ENCODE measurements around the gene ZWILCH. TPM values are rescaled to one million over a fixed set of nuclear protein-coding genes. Genes with fewer than 3 reads are reported as not detected.

Gene ZWILCH
- total and polyA plus RNA-seq, 2 experiments from 2014 or later, result 51.0 to 64.1 TPM

DNA sequence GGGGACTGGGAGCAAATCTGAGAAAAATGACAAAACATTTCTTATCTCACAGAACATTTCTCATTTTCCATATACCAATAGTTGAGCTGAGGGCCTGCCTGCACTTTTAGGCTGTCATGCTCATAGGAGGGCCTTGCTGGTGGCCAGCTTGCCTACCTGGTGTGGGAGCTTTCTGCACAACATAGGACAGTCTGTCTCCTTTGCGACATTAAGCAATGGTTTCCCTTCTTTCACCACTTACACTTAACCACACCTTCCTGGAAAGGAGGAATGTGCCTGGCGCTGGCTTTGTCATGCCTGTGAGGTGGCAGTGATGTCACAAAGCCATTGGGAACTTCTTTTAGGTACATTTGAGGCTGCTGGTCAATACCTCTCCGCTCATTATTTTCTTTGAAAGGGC lies 13.3 kb upstream of the ZWILCH start:
- Mint-ChIP-seq H3K4me3 (no peak overlapping the region), H3K27ac (no peak overlapping the region), H3K9me3 (no peaks in the 10 kb centered on the region), H3K36me3 (ENCODE audit: low read depth) (peaks cover 69% of the 10 kb centered on the region), H3K4me1 (peaks cover 13% of the 10 kb centered on the region), H3K27me3 (ENCODE audit: insufficient read depth, low read depth, poor library complexity) (peaks cover 5% of the 10 kb centered on the region)
- peaks cover 17% of the 10 kb centered on the region for H3K79me2 ChIP-seq (replicated peaks; ENCODE audit: insufficient read depth)
- H3K27me3 ChIP-seq (ENCODE audit: insufficient read depth), result no peaks in the 10 kb centered on the region
- DNase-seq (ENCODE audit: low spot score) (no peak), ATAC-seq (no peak)
- H3K4me1 ChIP-seq (ENCODE audit: insufficient read depth), result peaks cover 6% of the 10 kb centered on the region
- H3K4me2 ChIP-seq, result no peak overlapping the region
- peaks cover 8% of the 10 kb centered on the region for H4K20me1 ChIP-seq (replicated peaks; ENCODE audit: insufficient read depth)
- H3K27ac ChIP-seq (ENCODE audit: low read depth), result no peak overlapping the region
- no peak overlapping the region for H3K4me3 ChIP-seq
- no peak overlapping the region for H2AFZ ChIP-seq
- TF ChIP-seq, protein P1, sequence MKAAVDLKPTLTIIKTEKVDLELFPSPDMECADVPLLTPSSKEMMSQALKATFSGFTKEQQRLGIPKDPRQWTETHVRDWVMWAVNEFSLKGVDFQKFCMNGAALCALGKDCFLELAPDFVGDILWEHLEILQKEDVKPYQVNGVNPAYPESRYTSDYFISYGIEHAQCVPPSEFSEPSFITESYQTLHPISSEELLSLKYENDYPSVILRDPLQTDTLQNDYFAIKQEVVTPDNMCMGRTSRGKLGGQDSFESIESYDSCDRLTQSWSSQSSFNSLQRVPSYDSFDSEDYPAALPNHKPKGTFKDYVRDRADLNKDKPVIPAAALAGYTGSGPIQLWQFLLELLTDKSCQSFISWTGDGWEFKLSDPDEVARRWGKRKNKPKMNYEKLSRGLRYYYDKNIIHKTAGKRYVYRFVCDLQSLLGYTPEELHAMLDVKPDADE (IDR thresholded peaks at IDR 0.05), result no peak
- TF ChIP-seq EZH2phosphoT487 (IDR thresholded peaks at IDR 0.05; ENCODE audit: unreplicated experiment) (no peak), NANOG (IDR thresholded peaks at IDR 0.05; ENCODE audit: borderline replicate concordance) (no peak), CTCF (conservative IDR thresholded peaks at IDR 0.05; ENCODE audit: low read depth in 2 of 2) (no peak), CREB1 (CRISPR knock-in tag; IDR thresholded peaks at IDR 0.05; ENCODE audit: low read depth) (no peak), ZNF331 (CRISPR knock-in tag; IDR thresholded peaks at IDR 0.05; ENCODE audit: low read depth) (no peak), JUNB (IDR thresholded peaks at IDR 0.05; ENCODE audit: unreplicated experiment) (no peak), POLR2AphosphoS5 (IDR thresholded peaks at IDR 0.05; ENCODE audit: low read depth) (no peak), ZNF114 (CRISPR knock-in tag; IDR thresholded peaks at IDR 0.05) (no peak), STAT1 (IDR thresholded peaks at IDR 0.05; ENCODE audit: unreplicated experiment) (no peak)
- TF ChIP-seq, protein P2, sequence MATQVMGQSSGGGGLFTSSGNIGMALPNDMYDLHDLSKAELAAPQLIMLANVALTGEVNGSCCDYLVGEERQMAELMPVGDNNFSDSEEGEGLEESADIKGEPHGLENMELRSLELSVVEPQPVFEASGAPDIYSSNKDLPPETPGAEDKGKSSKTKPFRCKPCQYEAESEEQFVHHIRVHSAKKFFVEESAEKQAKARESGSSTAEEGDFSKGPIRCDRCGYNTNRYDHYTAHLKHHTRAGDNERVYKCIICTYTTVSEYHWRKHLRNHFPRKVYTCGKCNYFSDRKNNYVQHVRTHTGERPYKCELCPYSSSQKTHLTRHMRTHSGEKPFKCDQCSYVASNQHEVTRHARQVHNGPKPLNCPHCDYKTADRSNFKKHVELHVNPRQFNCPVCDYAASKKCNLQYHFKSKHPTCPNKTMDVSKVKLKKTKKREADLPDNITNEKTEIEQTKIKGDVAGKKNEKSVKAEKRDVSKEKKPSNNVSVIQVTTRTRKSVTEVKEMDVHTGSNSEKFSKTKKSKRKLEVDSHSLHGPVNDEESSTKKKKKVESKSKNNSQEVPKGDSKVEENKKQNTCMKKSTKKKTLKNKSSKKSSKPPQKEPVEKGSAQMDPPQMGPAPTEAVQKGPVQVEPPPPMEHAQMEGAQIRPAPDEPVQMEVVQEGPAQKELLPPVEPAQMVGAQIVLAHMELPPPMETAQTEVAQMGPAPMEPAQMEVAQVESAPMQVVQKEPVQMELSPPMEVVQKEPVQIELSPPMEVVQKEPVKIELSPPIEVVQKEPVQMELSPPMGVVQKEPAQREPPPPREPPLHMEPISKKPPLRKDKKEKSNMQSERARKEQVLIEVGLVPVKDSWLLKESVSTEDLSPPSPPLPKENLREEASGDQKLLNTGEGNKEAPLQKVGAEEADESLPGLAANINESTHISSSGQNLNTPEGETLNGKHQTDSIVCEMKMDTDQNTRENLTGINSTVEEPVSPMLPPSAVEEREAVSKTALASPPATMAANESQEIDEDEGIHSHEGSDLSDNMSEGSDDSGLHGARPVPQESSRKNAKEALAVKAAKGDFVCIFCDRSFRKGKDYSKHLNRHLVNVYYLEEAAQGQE (IDR thresholded peaks at IDR 0.05; ENCODE audit: unreplicated experiment), result no peak
- TF ChIP-seq, protein P3, sequence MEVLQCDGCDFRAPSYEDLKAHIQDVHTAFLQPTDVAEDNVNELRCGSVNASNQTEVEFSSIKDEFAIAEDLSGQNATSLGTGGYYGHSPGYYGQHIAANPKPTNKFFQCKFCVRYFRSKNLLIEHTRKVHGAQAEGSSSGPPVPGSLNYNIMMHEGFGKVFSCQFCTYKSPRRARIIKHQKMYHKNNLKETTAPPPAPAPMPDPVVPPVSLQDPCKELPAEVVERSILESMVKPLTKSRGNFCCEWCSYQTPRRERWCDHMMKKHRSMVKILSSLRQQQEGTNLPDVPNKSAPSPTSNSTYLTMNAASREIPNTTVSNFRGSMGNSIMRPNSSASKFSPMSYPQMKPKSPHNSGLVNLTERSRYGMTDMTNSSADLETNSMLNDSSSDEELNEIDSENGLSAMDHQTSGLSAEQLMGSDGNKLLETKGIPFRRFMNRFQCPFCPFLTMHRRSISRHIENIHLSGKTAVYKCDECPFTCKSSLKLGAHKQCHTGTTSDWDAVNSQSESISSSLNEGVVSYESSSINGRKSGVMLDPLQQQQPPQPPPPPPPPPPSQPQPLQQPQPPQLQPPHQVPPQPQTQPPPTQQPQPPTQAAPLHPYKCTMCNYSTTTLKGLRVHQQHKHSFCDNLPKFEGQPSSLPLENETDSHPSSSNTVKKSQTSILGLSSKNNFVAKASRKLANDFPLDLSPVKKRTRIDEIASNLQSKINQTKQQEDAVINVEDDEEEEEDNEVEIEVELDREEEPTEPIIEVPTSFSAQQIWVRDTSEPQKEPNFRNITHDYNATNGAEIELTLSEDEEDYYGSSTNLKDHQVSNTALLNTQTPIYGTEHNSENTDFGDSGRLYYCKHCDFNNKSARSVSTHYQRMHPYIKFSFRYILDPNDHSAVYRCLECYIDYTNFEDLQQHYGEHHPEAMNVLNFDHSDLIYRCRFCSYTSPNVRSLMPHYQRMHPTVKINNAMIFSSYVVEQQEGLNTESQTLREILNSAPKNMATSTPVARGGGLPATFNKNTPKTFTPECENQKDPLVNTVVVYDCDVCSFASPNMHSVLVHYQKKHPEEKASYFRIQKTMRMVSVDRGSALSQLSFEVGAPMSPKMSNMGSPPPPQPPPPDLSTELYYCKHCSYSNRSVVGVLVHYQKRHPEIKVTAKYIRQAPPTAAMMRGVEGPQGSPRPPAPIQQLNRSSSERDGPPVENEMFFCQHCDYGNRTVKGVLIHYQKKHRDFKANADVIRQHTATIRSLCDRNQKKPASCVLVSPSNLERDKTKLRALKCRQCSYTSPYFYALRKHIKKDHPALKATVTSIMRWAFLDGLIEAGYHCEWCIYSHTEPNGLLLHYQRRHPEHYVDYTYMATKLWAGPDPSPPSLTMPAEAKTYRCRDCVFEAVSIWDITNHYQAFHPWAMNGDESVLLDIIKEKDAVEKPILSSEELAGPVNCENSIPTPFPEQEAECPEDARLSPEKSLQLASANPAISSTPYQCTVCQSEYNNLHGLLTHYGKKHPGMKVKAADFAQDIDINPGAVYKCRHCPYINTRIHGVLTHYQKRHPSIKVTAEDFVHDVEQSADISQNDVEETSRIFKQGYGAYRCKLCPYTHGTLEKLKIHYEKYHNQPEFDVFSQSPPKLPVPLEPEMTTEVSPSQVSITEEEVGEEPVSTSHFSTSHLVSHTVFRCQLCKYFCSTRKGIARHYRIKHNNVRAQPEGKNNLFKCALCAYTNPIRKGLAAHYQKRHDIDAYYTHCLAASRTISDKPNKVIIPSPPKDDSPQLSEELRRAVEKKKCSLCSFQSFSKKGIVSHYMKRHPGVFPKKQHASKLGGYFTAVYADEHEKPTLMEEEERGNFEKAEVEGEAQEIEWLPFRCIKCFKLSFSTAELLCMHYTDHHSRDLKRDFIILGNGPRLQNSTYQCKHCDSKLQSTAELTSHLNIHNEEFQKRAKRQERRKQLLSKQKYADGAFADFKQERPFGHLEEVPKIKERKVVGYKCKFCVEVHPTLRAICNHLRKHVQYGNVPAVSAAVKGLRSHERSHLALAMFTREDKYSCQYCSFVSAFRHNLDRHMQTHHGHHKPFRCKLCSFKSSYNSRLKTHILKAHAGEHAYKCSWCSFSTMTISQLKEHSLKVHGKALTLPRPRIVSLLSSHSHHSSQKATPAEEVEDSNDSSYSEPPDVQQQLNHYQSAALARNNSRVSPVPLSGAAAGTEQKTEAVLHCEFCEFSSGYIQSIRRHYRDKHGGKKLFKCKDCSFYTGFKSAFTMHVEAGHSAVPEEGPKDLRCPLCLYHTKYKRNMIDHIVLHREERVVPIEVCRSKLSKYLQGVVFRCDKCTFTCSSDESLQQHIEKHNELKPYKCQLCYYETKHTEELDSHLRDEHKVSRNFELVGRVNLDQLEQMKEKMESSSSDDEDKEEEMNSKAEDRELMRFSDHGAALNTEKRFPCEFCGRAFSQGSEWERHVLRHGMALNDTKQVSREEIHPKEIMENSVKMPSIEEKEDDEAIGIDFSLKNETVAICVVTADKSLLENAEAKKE (CRISPR knock-in tag; IDR thresholded peaks at IDR 0.05), result no peak
- H3F3A ChIP-seq (replicated peaks; ENCODE audit: low read depth), result peaks cover 25% of the 10 kb centered on the region
- H3K9me2 ChIP-seq (ENCODE audit: insufficient read depth), result no peaks in the 10 kb centered on the region
- peaks cover 30% of the 10 kb centered on the region for H3K36me3 ChIP-seq (ENCODE audit: insufficient read depth)

Measured in GM23338 (cell line).